ENCODE results near the gene TRAF5.

DNA sequence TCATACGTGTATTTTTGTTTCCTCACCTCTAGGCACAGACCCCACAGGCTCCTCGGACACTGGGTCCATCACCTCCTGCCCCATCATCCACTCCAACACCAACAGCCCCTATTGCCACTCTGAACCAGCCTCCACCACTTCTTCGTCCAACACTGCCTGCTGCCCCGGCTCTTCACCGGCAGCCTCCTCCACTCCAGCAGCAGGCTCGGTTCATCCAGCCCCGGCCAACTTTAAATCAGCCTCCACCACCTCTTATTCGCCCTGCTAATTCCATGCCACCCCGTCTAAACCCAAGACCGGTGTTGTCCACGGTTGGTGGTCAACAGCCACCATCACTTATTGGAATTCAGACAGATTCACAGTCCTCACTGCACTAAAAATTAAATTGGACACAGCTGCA lies 13.2 kb upstream of the TRAF5 start:
- TF ChIP-seq YY1 (IDR thresholded peaks at IDR 0.05; ENCODE audit: insufficient read depth, insufficient read length) = no peak
- no peak for TF ChIP-seq ZNF274 (IDR thresholded peaks at IDR 0.05; ENCODE audit: low read depth, low read length)
- TF ChIP-seq SUZ12 (IDR thresholded peaks at IDR 0.05; ENCODE audit: extremely low read depth, insufficient read depth, insufficient read length) = no peak

Measured in NT2/D1 (cell line).